CD4-positive, alpha-beta T cell treated with Interleukin-15 for 4 hours (primary cell): ENCODE measurements around the gene PPP6R2.

Source experiments
- DNase-seq: peaks from one replicate; pipeline ENCODE4 v3.0.0-alpha.2; 2020; ENCODE audit warnings: low spot score

The PPP6R2 gene

DNA sequence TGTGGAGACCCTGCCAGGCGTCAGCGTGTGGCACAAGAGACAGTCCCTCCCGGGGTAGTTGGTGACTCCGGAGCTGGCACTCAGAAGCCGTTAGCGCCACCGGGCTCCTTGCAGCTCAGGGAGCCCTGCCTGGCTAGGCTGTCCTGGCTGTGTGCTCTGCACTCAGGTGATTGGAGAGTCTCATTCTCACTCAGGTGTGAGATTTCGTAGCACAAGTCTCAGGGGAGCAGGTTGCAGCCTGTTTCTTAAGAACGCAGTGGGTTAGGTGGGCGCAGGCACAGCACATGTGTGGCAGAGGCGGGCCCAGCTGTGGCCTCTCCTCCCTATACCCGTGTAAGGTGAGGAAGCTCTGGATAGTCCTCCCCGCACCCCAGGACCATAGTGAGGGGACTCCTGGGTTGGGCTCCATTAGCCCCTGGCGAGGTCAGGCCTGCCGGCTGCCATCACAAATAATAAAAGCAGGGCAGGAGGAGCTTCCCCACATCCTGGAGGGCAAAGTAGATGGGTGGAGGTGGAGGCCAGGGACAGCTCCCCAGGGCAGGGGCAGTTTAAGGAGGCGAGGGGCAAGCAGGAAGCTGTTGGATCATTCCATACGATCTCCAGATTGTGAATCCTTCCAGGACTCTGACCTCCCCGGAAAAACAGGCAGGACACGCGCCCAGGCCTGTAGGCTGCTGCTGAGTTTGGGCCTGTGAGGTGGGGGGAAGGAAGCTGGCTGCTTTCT lies 92.3 kb downstream of the PPP6R2 start:
- DNase-seq, result no peak

DNA sequence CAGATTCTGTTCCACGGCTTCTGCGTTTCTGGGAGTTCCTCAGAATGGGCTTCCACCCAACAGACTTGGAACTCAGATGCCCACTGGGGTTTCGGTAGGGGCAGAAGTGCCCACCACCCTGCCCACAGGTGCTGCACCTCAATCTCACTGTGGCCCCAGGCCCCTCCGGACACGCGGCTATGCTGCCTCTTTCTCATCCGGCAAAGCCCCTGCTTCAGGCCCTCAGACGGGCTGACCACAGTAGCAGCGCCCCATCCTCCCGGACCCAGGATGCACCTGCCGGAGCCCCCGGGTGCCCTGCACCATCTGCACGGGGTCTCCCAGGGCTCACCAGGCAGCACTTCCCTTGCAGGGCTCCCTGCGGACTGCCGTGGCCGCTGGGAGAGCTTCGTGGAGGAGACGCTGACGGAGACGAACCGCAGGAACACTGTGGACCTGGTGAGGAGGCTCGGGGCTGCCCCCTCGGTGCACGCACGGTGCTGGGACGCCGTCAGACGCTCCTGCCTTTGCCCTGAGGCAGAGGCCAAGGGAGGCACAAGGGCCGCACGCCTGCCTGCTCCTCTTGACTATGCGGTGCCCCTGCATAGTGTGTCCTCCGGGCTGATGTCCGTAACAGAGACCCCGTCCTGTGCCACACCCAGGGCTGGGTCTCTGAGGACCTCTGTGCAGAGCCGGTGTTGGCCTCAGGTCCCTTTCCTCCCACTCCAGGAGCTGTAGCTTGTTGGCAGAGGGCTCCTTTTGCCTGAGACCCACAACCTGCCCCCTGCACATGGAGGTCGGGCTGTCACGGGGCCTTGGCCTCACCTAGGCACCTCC lies 93.1 kb downstream of the PPP6R2 start:
- DNase-seq, result no peak

GRCh38 chr22:50436841-50437341 lies 93.8 kb downstream of the PPP6R2 start:
- DNase-seq, result no peak

DNA sequence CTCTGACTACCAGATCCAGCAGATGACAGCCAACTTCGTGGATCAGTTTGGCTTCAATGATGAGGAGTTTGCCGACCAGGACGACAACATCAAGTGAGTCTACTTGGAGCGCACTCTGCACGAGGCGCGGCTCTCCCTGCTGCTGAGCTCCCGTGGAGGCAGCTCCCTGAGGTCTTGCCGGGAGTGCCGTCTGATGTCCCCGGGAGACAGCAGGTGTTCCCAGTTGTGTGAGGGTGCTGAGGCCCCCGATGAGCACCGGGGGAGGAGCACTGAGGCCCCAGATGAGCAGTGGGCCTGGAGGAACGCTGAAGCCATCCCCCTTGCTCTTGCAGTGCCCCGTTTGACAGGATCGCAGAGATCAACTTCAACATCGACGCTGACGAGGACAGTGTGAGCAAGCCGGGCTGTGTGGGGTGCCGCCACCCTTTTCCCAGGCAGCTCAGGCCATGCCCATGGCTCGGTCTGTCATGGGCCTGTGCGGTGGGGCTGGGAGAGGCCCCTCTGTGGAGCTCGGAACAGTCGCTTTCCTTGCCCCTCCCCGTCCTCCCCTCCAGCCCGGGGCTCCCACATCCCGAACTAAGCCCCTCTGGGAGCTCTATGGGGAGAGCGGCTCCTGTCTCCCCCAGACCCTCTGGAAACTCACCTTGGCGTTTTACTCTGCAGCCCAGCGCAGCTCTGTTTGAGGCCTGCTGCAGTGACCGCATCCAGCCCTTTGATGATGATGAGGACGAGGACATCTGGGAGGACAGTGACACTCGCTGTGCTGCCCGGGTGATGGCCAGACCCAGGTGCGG lies 94.6 kb downstream of the PPP6R2 start:
- DNase-seq, result no peak

GRCh38 chr22:50438305-50439275 lies 95.5 kb downstream of the PPP6R2 start:
- DNase-seq, result no peak

DNA sequence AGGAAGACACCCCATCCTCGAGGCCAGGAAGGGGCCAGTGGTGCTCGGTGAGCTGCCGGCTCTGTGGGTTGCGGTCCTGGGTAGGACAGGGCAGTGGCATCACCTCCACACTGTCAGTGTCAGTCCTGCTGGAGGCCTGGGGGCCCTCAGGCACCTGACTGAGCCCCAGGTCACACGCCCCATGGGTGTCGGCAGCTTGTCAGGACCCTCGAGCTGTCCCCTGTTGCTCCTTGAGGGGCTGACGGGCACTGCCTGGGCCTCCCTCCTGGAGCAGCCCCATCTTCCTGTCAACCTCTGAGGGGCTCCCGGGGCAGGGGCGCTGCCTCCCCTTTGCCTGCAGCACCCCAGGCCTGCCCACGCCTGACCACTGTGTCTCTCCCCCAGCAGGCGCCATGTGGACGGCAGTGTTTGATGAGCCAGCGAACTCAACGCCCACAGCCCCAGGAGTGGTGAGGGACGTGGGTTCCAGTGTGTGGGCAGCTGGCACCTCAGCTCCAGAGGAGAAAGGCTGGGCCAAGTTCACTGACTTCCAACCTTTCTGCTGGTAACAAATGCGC lies 96.3 kb downstream of the PPP6R2 start:
- DNase-seq, result no peak

DNA sequence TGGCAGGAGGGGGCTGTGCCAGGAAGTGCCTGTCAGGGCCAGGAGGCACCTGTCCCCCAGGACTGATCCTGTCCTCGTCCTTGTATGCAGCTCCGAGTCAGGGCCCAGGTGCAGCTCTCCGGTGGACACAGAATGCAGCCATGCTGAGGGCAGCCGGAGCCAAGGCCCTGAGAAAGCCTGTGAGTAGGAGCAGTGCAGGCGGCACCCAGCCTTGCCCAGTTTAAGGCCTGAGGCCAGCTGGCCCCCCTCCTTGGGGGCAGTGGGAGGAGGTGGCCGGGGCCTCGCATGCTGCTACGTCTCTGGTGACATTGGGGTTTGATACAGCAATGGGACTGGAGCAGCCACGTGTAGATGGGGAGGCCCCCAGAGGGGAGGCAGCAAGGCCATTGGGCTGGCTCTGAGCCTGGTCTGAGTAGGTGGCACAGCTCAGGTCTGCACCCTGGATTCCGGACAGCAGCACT lies 96.8 kb downstream of the PPP6R2 start:
- DNase-seq, result no peak

DNA sequence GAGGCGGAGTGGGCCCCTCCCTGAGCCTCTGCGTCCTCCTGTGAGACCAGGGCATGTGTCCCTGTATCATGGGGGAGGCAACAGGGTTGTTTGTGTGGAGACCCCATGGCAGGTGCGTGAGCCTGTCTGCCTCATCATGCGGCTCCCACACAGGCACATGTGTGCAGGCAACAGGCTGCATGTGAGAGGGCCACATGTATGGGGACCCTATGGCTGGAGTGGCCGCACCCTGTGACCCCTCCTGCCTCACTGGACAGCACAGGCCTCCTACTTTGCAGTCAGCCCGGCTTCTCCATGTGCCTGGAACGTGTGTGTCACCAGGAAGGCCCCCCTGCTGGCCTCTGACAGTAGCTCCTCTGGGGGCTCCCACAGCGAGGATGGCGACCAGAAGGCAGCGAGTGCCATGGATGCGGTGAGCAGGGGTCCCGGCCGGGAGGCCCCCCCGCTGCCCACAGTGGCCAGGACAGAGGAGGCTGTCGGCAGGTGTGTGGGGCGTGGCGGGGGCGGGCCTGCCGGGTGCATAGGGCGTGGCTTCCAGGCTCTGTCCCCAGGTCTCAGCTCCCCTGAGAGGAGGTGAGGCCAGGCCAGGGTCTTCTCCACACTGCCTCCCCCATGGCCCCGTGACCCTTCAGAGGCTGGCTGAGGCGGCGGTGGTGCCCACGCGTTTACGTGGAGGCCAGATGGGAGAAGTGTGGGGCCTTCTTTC lies 97.6 kb downstream of the PPP6R2 start:
- no peak for DNase-seq

GRCh38 chr22:50441428-50441993 lies 98.4 kb downstream of the PPP6R2 start:
- no peak for DNase-seq

DNA sequence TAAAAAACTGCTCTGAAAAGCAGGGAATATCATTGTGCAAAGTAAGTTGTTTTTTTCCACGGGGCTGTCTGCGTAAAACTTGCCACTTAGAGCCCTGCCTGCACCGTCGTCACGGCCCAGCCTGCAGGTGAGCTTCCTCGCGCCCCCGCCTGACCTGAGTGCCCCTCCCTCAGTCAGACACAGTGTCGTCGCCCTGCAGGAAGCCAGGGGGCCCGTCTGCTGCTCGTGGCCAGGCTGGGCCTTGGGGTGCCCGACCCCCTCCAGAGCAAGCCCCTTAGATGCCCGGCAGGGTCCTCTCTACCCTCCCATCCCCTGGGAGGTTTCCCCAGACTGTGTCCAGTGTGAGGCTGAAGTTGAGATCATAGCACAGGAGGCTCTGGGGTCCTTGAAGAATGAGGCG lies 100.1 kb downstream of the PPP6R2 start:
- no peak for DNase-seq

- no peak for DNase-seq
These were observed 100.9 kb downstream of the PPP6R2 start for GRCh38 chr22:50443801-50444625.

- no peak for DNase-seq
These were observed 101.5 kb downstream of the PPP6R2 start for GRCh38 chr22:50444663-50445062.

GRCh38 chr22:50445071-50445879 lies 102.1 kb downstream of the PPP6R2 start:
- peak; percentile 29 for DNase-seq

- no peak for DNase-seq
These were observed 103.0 kb downstream of the PPP6R2 start for GRCh38 chr22:50445880-50446707.

GRCh38 chr22:50446708-50447575 lies 103.8 kb downstream of the PPP6R2 start:
- no peak for DNase-seq
